H9 (cell line): ENCODE data around the gene ARVCF. TPM values are rescaled to one million over a fixed set of nuclear protein-coding genes. Genes with fewer than 3 reads are reported as not detected.

Source experiments
- DNase-seq: peaks from one replicate; pipeline ENCODE4 v3.0.0-alpha.2; 2017
- H2AFZ ChIP-seq: one replicate; pipeline ENCODE4 v1.6.1; 2013; ENCODE audit warnings: mild to moderate bottlenecking, low read length, control low read depth, moderate library complexity
- H2AK5ac ChIP-seq: 2 replicates; pipeline ENCODE4 v1.6.1; 2013; ENCODE audit warnings: low read length, control low read depth, mixed read lengths; ENCODE audit not compliant: insufficient read length
- H2BK120ac ChIP-seq: one replicate; pipeline ENCODE4 v1.6.1; 2013; ENCODE audit warnings: low read depth, mild to moderate bottlenecking, low read length, control low read depth, inconsistent platforms; ENCODE audit not compliant: poor library complexity, severe bottlenecking
- H2BK12ac ChIP-seq: 2 replicates; pipeline ENCODE4 v1.6.1; 2013; ENCODE audit warnings: low read length, control low read depth, mixed read lengths, low read depth; ENCODE audit not compliant: insufficient read length
- H2BK15ac ChIP-seq: 2 replicates; pipeline ENCODE4 v1.6.1; 2013; ENCODE audit warnings: low read depth, low read length, control low read depth
- H2BK20ac ChIP-seq: one replicate; pipeline ENCODE4 v1.6.1; 2013; ENCODE audit warnings: low read depth, mild to moderate bottlenecking, low read length, control low read depth, inconsistent platforms; ENCODE audit not compliant: poor library complexity, severe bottlenecking
- H2BK5ac ChIP-seq: 2 replicates; pipeline ENCODE4 v1.6.1; 2013; ENCODE audit warnings: low read length, control low read depth, mixed read lengths; ENCODE audit not compliant: insufficient read length
- H3K14ac ChIP-seq: 2 replicates; pipeline ENCODE4 v1.6.1; 2013; ENCODE audit warnings: low read length, control low read depth; ENCODE audit not compliant: insufficient read depth
- H3K18ac ChIP-seq: 2 replicates; pipeline ENCODE4 v1.6.1; 2013; ENCODE audit warnings: low read depth, mild to moderate bottlenecking, mixed read lengths, low read length, control low read depth; ENCODE audit not compliant: insufficient read length
- H3K23ac ChIP-seq: 2 replicates; pipeline ENCODE4 v1.6.1; 2013; ENCODE audit warnings: low read length, control low read depth, mixed read lengths, low read depth; ENCODE audit not compliant: insufficient read length
- H3K23me2 ChIP-seq: 2 replicates; pipeline ENCODE4 v1.6.1; 2013; ENCODE audit warnings: low read depth, mild to moderate bottlenecking, mixed read lengths, low read length, control low read depth; ENCODE audit not compliant: insufficient read length, poor library complexity, severe bottlenecking
- H3K27ac ChIP-seq: 2 replicates; pipeline ENCODE4 v1.5.1; 2013; ENCODE audit warnings: low read length, control low read depth, mixed read lengths, low read depth; ENCODE audit not compliant: insufficient read length
- H3K27me3 ChIP-seq: 2 replicates; pipeline ENCODE4 v1.6.1; 2013; ENCODE audit warnings: low read length, control low read depth, inconsistent platforms; ENCODE audit not compliant: insufficient read depth
- H3K4ac ChIP-seq: 2 replicates; pipeline ENCODE4 v1.6.1; 2013; ENCODE audit warnings: low read depth, mild to moderate bottlenecking, control low read depth, inconsistent platforms, low read length, moderate library complexity
- H3K4me1 ChIP-seq: 2 replicates; pipeline ENCODE4 v1.6.1; 2013; ENCODE audit warnings: low read length, control low read depth, inconsistent platforms; ENCODE audit not compliant: insufficient read depth
- H3K4me2 ChIP-seq: 2 replicates; pipeline ENCODE4 v1.6.1; 2013; ENCODE audit warnings: low read length, control low read depth, mixed read lengths; ENCODE audit not compliant: insufficient read length, insufficient read depth
- H3K56ac ChIP-seq: 2 replicates; pipeline ENCODE4 v1.6.1; 2013; ENCODE audit warnings: low read depth, mild to moderate bottlenecking, mixed read lengths, low read length, control low read depth; ENCODE audit not compliant: insufficient read length
- H3K79me1 ChIP-seq: 2 replicates; pipeline ENCODE4 v1.6.1; 2013; ENCODE audit warnings: low read depth, mild to moderate bottlenecking, moderate library complexity, low read length, control low read depth, inconsistent platforms; ENCODE audit not compliant: insufficient read depth, poor library complexity, severe bottlenecking
- H3K79me2 ChIP-seq: 2 replicates; pipeline ENCODE4 v1.6.1; 2013; ENCODE audit warnings: low read length, control low read depth, inconsistent platforms; ENCODE audit not compliant: insufficient read depth
- H3K9ac ChIP-seq: 2 replicates; pipeline ENCODE4 v1.6.1; 2013; ENCODE audit warnings: low read length, control low read depth, mixed read lengths; ENCODE audit not compliant: insufficient read length; ENCODE audit errors: extremely low read depth
- H3K9me3 ChIP-seq: one replicate; pipeline ENCODE4 v1.6.1; 2013; ENCODE audit warnings: low read depth, low read length, inconsistent platforms; ENCODE audit not compliant: control insufficient read depth
- H3T11ph ChIP-seq: one replicate; pipeline ENCODE4 v1.6.1; 2013; ENCODE audit warnings: mild to moderate bottlenecking, low read length, control low read depth, inconsistent platforms
- H4K20me1 ChIP-seq: one replicate; pipeline ENCODE4 v1.6.1; 2013; ENCODE audit not compliant: control insufficient read depth, insufficient read length, insufficient read depth
- H4K5ac ChIP-seq: 2 replicates; pipeline ENCODE4 v1.6.1; 2013; ENCODE audit warnings: low read depth, mild to moderate bottlenecking, mixed read lengths, low read length, control low read depth; ENCODE audit not compliant: insufficient read length
- H4K8ac ChIP-seq: replicated peaks from 2 replicates; pipeline ENCODE4 v1.6.1; 2013; ENCODE audit warnings: low read length, control low read depth, mixed read lengths, low read depth; ENCODE audit not compliant: insufficient read length
- H4K91ac ChIP-seq: 2 replicates; pipeline ENCODE4 v1.6.1; 2013; ENCODE audit warnings: low read depth, mild to moderate bottlenecking, moderate library complexity, mixed read lengths, low read length, control low read depth; ENCODE audit not compliant: insufficient read length
- H3K27ac Mint-ChIP-seq, 3 experiments: 2 replicates in 2 of 3; 3 replicates in 1 of 3; pipeline ENCODE4 v1.8.0; 2020 to 2021; ENCODE audit warnings: mixed read lengths in 3 of 3, mild to moderate bottlenecking in 1 of 3, moderate library complexity in 1 of 3
- H3K27me3 Mint-ChIP-seq: 2 replicates; pipeline ENCODE4 v1.8.0; 2021; ENCODE audit warnings: low read depth, mild to moderate bottlenecking, moderate library complexity, mixed read lengths
- H3K36me3 Mint-ChIP-seq, 3 experiments: 2 replicates in 2 of 3; 3 replicates in 1 of 3; pipeline ENCODE4 v1.8.0; 2020 to 2021; ENCODE audit warnings: low read depth in 3 of 3, mixed read lengths in 3 of 3; ENCODE audit not compliant: insufficient read depth in 1 of 3
- H3K4me1 Mint-ChIP-seq, 2 experiments: 2 replicates each; pipeline ENCODE4 v1.8.0; 2020; ENCODE audit warnings: mixed read lengths in 2 of 2
- H3K4me3 Mint-ChIP-seq, 2 experiments: 2 replicates in 1 of 2; 3 replicates in 1 of 2; pipeline ENCODE4 v1.8.0; 2020 to 2021; ENCODE audit warnings: mild to moderate bottlenecking in 2 of 2, mixed read lengths in 2 of 2, moderate library complexity in 1 of 2
- H3K9me3 Mint-ChIP-seq, 2 experiments: 2 replicates in 1 of 2; 3 replicates in 1 of 2; pipeline ENCODE4 v1.8.0; 2020; ENCODE audit warnings: mild to moderate bottlenecking in 2 of 2, mixed read lengths in 2 of 2, moderate library complexity in 1 of 2
- WGBS: extraction: QIAGEN DNeasy Blood & Tissue Kit; methylation state at CpG from one replicate; pipeline ENCODE4 v1.1.7; 2013; ENCODE audit warnings: missing lambda C conversion rate, low lambda C conversion rate, mixed read lengths; ENCODE audit not compliant: insufficient read length; ENCODE audit errors: extremely low coverage; 5-methylcytosine and 5-hydroxymethylcytosine counted together
- total RNA-seq: library from RNA; stranded (reverse); gene quantifications from 2 replicates; pipeline ENCODE4 v1.2.1, GENCODE V29; 2021
- TF ChIP-seq, protein P1 (sequence below): fragments of 200-600 bp; sonication (generic); conservative IDR thresholded peaks from 3 replicates; pipeline ENCODE4 v1.8.0; 2021; ENCODE audit warnings: antibody characterized with exemption, mild to moderate bottlenecking

ARVCF gene
- total RNA-seq, 1 experiment from 2014 or later = 40.7 TPM

- no peak overlapping the region for H2BK15ac ChIP-seq
- WGBS = no CpG with 5 or more reads among the region's 2 CpGs
- H3K23ac ChIP-seq = no peak overlapping the region
- no peak overlapping the region for H3K4ac ChIP-seq
- H3K27ac Mint-ChIP-seq = no peak overlapping the region
- no peak overlapping the region for H2AFZ ChIP-seq
- no peak overlapping the region for H3K18ac ChIP-seq
- no peaks in the 10 kb centered on the region for H3K9me3 ChIP-seq
- no peak overlapping the region for H3K56ac ChIP-seq
- H2BK20ac ChIP-seq = no peak overlapping the region
- H2AK5ac ChIP-seq = no peak overlapping the region
- H3K79me1 ChIP-seq = peaks cover under 1% of the 10 kb centered on the region
- no peak overlapping the region for H2BK5ac ChIP-seq
- H4K91ac ChIP-seq = no peak overlapping the region
- no peak for DNase-seq
- no peaks in the 10 kb centered on the region for H3K27me3 Mint-ChIP-seq
- H3K79me2 ChIP-seq = no peaks in the 10 kb centered on the region
- H3K4me1 Mint-ChIP-seq = peaks cover 2 to 19% of the 10 kb centered on the region in 2 experiments; a peak in 3 of 4 replicates
- H3K4me3 Mint-ChIP-seq = no peak overlapping the region
- no peak overlapping the region for H2BK120ac ChIP-seq
- peaks cover 3% of the 10 kb centered on the region for H4K20me1 ChIP-seq
- TF ChIP-seq, protein P1, sequence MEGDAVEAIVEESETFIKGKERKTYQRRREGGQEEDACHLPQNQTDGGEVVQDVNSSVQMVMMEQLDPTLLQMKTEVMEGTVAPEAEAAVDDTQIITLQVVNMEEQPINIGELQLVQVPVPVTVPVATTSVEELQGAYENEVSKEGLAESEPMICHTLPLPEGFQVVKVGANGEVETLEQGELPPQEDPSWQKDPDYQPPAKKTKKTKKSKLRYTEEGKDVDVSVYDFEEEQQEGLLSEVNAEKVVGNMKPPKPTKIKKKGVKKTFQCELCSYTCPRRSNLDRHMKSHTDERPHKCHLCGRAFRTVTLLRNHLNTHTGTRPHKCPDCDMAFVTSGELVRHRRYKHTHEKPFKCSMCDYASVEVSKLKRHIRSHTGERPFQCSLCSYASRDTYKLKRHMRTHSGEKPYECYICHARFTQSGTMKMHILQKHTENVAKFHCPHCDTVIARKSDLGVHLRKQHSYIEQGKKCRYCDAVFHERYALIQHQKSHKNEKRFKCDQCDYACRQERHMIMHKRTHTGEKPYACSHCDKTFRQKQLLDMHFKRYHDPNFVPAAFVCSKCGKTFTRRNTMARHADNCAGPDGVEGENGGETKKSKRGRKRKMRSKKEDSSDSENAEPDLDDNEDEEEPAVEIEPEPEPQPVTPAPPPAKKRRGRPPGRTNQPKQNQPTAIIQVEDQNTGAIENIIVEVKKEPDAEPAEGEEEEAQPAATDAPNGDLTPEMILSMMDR = no peak
- H3K23me2 ChIP-seq = no peaks in the 10 kb centered on the region
- H3K9ac ChIP-seq = no peak overlapping the region
- no peak overlapping the region for H3K4me2 ChIP-seq
- H3K4me1 ChIP-seq = no peaks in the 10 kb centered on the region; the same call in 1 of the 2 replicates
- H3K27me3 ChIP-seq = no peaks in the 10 kb centered on the region
- no peak overlapping the region for H2BK12ac ChIP-seq
- H3K9me3 Mint-ChIP-seq = no peaks in the 10 kb centered on the region; a peak in 1 of 5 replicates
- 0 out of 2 replicates have a peak overlapping the region, but pooled peaks have one; percentile 21 for H3K14ac ChIP-seq
- no peaks in the 10 kb centered on the region; a peak in 1 of 7 replicates for H3K36me3 Mint-ChIP-seq
- no peak overlapping the region for H3T11ph ChIP-seq
- no peak overlapping the region for H3K27ac ChIP-seq
- H4K8ac ChIP-seq = no peak overlapping the region
- H4K5ac ChIP-seq = no peak overlapping the region
These were observed 26.4 kb downstream of the ARVCF start for GRCh38 chr22:19990188-19990587.
